ENCODE results near the gene GPRIN3.

GRCh38 chr4:89212666-89213381 lies 94.8 kb downstream of the GPRIN3 start:
- TF ChIP-seq, protein P1, sequence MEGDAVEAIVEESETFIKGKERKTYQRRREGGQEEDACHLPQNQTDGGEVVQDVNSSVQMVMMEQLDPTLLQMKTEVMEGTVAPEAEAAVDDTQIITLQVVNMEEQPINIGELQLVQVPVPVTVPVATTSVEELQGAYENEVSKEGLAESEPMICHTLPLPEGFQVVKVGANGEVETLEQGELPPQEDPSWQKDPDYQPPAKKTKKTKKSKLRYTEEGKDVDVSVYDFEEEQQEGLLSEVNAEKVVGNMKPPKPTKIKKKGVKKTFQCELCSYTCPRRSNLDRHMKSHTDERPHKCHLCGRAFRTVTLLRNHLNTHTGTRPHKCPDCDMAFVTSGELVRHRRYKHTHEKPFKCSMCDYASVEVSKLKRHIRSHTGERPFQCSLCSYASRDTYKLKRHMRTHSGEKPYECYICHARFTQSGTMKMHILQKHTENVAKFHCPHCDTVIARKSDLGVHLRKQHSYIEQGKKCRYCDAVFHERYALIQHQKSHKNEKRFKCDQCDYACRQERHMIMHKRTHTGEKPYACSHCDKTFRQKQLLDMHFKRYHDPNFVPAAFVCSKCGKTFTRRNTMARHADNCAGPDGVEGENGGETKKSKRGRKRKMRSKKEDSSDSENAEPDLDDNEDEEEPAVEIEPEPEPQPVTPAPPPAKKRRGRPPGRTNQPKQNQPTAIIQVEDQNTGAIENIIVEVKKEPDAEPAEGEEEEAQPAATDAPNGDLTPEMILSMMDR (IDR thresholded peaks at IDR 0.05 in 2 of 3, conservative IDR thresholded peaks at IDR 0.05 in 1 of 3; ENCODE audit: borderline replicate concordance in 1 of 3, insufficient read depth in 1 of 3, low read depth in 2 of 3, low read length in 2 of 3) = no peak
- TF ChIP-seq POLR2A (IDR thresholded peaks at IDR 0.05; ENCODE audit: borderline replicate concordance, extremely low read depth, insufficient read depth, insufficient read length) (no peak), POLR2AphosphoS5 (IDR thresholded peaks at IDR 0.05; ENCODE audit: low read depth, low read length) (no peak), EZH2phosphoT487 (IDR thresholded peaks at IDR 0.05; ENCODE audit: borderline replicate concordance) (no peak), REST (IDR thresholded peaks at IDR 0.05; ENCODE audit: low read depth) (no peak), ELF1 (IDR thresholded peaks at IDR 0.05; ENCODE audit: borderline replicate concordance, low read depth) (no peak)

Data from HCT116 (cell line).